KBM-7 (cell line): Measurements from ENCODE around the gene PCSK6.

Experiments used
- DNase-seq: peaks from one replicate; pipeline ENCODE4 v3.0.0-alpha.2; 2015
- in situ Hi-C: fragments of 300-500 bp; cut with MboI; formaldehyde crosslinking; loops from 2 replicates; pipeline ENCODE4 v1.14.3; 2020; ENCODE audit warnings: low sequenced_read_pairs, low pct_unique_long_range_greater_than_20kb, mixed read lengths

PCSK6 gene

GRCh38 chr15:101286471-101287114 lies 202.9 kb downstream of the PCSK6 start:
- in situ Hi-C loops: no loop called here
- no peak for DNase-seq

- in situ Hi-C loops: no loop called here
- no peak for DNase-seq
Observed at GRCh38 chr15:101283931-101284330, 205.6 kb downstream of the PCSK6 start.

DNA sequence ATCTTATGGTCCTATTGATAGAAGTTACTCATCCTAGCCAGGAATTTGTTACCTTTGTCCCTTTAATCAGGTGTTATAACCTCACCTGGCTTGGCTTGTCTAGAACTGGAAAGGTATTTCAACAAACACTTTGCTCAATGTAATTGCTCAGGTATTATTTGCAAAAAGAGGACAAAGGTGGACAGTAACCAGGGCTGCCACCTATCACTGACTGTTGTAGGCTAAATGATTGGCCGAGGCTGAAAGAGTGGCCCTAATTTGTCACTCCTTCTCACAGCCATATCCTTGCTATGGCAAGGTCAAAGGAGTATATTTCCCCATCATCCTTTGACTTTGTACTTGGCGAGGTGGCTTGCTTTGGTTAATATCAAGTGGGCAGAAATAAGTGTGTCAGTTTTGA lies 209.5 kb downstream of the PCSK6 start:
- in situ Hi-C loops: no loop called here
- DNase-seq: no peak

DNA sequence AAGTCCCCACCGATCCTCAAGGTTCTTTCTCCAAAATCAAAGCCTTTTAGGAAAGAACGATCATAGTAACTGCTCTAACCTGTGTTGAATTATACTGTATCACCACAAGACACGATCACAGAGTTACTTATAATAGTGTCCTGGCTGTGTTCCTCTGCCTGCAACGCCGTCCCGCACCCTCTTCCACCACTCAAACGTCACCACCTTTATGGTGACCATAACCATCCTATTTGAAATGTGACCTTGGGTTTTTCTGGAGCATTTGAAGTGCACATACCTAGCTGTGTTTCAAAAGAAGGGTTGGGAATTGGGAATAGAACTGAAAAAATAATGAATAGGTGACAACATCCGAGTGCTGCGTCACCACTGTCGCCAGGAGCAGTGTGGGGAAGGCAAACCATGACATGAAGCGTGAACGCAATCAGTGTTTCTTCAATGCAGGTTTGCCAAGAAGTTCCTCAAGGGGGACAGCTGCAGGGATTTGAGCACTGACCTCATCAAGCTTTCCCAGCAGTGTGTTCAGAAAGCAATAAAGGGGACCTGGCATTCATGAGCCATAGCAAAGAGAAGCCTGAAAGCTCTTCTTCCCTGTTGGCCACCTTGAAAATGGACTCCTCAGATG lies 211.5 kb downstream of the PCSK6 start:
- DNase-seq: no peak
- in situ Hi-C loops: no loop called here

DNA sequence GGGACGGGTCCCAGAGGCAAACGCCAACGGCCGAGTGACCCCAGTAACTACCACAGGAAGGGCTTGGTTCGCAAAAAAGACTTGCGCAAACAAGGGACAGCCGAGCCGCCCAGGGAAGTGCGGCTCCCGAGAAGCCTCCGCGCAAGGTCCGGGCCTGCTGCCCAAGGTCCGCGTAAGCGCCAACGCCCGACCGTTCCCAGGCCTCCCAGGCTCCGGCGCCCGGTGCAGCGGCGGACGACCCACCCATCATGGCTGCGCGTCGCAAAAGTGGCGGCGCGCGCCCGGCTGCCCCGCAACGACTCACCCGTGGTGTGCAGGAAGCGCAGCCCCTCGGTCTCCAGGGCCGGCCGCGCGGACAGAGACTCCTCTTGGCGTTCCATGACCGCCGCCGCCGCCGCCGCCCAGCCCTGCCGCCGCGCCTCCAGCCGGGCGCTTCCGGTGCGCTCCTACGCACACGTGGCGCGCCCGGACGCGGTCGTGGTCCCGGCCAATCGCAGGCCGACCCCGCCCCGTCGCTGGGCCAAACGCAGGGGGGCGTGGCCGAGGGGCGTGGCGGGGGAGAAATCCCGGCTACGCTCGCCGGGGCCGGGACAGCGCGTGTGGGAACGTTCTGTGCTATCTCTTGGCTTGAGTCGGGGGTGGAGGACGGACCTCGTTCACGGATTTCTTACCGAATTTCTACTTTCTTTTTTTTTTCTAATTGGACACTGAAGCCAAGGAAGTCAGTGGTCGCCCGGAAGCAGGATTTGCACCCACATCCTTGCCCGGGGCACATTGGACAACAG lies 212.3 kb downstream of the PCSK6 start, which contains the start of gene SELENOS:
TSS of gene SELENOS (minus strand) at position 448 of the 785 bp plus-strand sequence. CDS start at position 380, 68 bp downstream.
- in situ Hi-C loops: no loop called here
- peak; percentile 87 for DNase-seq

DNA sequence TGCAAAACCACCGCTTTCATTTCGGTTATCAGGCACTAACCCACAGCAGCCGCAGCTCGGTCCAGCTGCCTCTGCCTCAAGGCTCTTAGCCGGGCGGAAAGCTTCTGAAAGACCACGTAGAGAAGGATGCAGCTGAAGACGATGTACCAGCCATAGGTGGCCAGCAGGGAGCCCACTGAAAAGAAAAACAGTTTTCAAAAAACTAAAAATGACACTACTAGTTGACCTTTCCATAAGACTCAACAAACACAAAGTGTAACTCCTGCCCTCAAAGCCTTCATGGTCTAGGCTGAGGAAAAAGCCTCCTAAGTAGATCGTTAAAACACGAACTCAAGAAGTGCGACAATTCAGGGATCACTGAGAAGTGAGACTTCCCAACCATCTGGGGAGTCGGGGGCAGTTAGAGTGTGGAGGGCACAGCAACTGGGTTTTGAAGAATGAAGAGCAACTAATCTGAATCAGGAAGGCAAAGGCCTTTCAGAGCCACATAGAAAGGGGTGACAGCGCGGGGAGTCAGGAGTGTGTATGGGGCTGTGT lies 212.9 kb downstream of the PCSK6 start:
- in situ Hi-C loops: no loop called here
- peak; percentile 64 for DNase-seq

DNA sequence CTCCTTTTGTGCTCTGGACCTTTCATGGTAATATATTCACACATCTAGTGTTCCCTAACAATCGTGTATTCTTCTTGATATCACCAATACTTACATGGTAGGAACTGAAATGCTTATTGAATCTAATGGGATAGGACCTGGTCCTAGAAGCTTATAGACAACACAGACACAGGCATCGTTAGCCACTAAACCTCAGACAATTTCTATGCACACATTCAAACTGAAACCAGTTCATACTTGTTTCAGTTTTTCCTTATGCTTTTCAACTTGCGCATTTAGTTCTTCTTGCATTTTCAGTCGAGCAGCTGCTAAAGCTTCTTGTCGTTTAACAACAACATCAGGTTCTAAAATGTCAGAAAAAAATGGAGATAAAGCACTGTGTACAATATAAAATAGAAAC lies 214.5 kb downstream of the PCSK6 start:
- in situ Hi-C loops: no loop called here
- DNase-seq: no peak

DNA sequence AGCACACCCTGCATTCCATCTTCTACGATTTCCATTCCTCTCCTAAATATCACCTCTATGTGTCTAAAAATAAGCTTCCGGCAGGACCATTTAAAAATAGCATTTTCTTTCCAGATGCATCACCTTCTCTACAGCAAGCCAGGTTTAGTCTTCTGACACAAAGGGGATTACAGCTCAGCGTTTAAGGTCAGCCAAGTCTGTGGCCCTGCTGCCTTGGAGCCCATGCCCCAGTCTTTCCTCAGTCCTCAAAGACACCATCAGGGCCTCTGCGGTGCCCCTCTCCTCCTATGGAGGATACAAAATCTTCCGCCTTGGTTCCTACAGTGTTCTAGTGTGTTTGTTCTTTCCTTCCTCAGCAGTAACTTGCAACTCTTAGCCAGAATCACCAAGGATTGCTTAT lies 216.0 kb downstream of the PCSK6 start:
- DNase-seq: no peak
- in situ Hi-C loops: loop anchor here (25.0 kb wide), 1 partner anchor 636 kb away; no protein-coding TSS in a partner anchor

- no peak for DNase-seq
- in situ Hi-C loops: loop anchor here (25.0 kb wide), 1 partner anchor 635 kb away; no protein-coding TSS in a partner anchor
Observed at GRCh38 chr15:101272584-101272983, 216.9 kb downstream of the PCSK6 start.

GRCh38 chr15:101269479-101270223 lies 219.9 kb downstream of the PCSK6 start:
- no peak for DNase-seq
- in situ Hi-C loops: loop anchor here (25.0 kb wide), 1 partner anchor 632 kb away; no protein-coding TSS in a partner anchor

DNA sequence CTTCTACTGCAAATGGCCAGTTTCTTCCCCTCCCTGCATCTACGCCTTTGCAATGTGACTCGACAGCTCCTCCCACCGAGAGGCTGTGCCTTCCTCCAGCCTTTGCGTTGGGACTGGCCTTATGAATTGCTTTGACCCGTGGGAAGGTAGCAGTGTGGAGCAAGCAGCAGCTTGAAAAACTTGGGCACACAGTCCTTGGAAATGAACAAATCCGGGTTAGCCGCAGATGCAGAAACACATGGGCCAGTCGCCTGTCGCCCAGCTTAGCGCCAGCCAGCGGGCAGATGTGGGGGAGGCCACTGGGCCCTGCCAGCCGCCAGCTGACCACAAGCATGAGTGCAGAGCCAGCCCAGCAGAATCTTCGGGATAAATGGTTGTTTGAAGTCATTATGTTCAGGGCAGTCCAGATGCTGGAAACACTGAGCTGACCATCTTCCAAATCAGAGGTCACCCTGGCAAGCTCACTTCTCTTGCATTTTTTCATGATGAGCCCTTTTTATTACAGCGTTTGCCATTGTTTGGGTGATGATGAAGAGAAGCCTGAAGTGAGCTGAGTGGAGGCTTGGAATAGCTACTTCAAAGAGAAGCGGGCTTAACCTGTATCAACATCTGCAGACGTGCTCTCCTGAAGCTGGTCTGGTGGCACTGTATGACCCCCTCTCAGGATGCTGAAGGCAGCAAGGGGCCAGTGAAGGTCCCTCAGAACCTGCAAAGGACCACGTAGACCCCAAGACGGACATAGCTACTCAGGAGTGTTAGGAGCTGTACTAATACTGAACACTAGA lies 222.0 kb downstream of the PCSK6 start:
- no peak for DNase-seq
- in situ Hi-C loops: loop anchor here (25.0 kb wide), 1 partner anchor 630 kb away; no protein-coding TSS in a partner anchor

GRCh38 chr15:101266787-101267186 lies 222.7 kb downstream of the PCSK6 start:
- no peak for DNase-seq

GRCh38 chr15:101266034-101266433 lies 223.5 kb downstream of the PCSK6 start:
- no peak for DNase-seq
- in situ Hi-C loops: loop anchor here (25.0 kb wide), 1 partner anchor 629 kb away; no protein-coding TSS in a partner anchor

More at GRCh38 chr15:101266787-101267186, 222.7 kb downstream of the PCSK6 start:
- in situ Hi-C loops: loop anchor here (25.0 kb wide), 1 partner anchor 629 kb away; no protein-coding TSS in a partner anchor

- no peak for DNase-seq
- in situ Hi-C loops: loop anchor here (5.0 to 25.0 kb wide), 2 partner anchors 238 to 628 kb away; no protein-coding TSS in a partner anchor
Observed at GRCh38 chr15:101264911-101265641, 224.4 kb downstream of the PCSK6 start.

DNA sequence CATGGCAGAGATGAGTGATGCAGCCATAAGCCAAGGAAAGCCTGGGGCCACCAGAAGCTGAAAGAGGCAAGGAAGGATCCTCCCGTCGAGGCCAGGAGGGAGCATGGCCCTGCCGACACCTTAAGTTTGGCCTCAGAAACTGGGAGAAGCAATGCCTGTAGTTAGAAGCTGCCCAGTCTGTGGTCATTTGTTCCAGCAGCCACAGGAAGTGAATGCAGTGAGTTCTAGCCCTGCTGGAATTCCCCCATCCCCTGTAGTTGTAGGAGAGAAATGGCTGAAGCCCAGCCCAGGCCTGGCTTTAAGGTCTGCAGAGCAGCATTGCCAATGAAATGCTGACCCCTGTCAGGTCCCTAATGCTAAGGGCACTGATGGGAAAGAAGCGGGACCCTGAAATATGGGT lies 225.5 kb downstream of the PCSK6 start:
- no peak for DNase-seq
- in situ Hi-C loops: loop anchor here (5.0 to 25.0 kb wide), 2 partner anchors 237 to 627 kb away; no protein-coding TSS in a partner anchor

- no peak for DNase-seq
- in situ Hi-C loops: loop anchor here (5.0 to 25.0 kb wide), 2 partner anchors 235 to 625 kb away; no protein-coding TSS in a partner anchor
Observed at GRCh38 chr15:101262551-101262950, 227.0 kb downstream of the PCSK6 start.
